Measurements from ENCODE around the gene TNNI3K. TPM values are rescaled to one million over a fixed set of nuclear protein-coding genes. Genes with fewer than 3 reads are reported as not detected.

TNNI3K gene
- polyA plus RNA-seq, 1 of the 3 experiments (the other 2 are of a cell fraction) = 0.31 TPM

DNA sequence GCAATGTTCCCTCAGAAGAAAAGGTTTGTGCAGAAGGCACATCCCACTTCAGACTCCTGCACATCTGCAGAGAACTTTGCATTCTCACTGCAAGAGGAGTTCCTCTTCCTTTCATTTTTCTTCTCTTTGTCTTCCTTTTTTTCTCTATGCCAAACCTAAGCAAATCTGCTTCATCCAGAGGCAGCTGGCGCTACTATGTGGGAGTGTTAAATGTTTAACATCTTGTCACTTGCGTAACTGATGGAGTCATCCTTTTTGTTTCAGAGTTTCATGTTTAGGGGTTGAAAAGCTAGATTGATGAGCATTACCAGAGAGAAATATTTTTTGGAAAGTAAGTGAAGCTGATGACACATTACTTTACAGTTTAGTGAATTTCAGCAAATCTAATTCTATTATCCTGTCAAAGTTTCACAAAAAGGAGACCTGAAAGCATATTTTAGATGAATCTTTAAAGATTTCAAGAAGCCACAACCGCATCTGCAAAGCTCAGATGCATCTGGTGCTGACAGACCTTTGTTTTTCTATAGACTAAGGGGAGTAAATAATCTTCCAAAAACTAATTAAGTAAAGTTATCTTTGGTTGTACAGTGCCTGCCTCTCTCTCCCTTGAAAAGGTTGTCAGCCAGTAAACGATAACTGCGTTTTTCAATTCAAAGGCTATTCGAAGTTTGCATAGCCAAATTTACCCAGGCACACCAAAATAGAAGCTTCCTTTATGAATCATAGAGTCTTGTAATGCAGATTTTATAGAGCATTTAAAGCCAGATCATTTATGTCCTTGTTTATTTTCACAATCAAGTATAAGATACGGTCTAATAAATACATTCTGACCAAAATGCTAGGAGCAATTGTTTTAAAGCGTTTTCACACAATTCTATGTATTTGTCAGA is 278.5 kb downstream of the TNNI3K start:
- Histone ChIP-seq H3F3A (replicated peaks; ENCODE audit: insufficient read depth) (no peaks in the 10 kb centered on the region), H3K27ac (ENCODE audit: low read depth in 2 of 2, low read length in 1 of 2) (no peak overlapping the region), H3K9me2 (no peaks in the 10 kb centered on the region), H2AFZ (ENCODE audit: low read depth) (no peak overlapping the region), H3K4me2 (no peak overlapping the region), H3K27me3 (ENCODE audit: insufficient read depth) (no peaks in the 10 kb centered on the region), H3K36me3 (replicated peaks in 1 of 2; ENCODE audit: control insufficient read depth in 1 of 2, insufficient read depth in 2 of 2, low read length in 1 of 2) (no peaks in the 10 kb centered on the region), H3K9ac (no peak overlapping the region), H3K79me2 (ENCODE audit: insufficient read depth) (no peaks in the 10 kb centered on the region), H4K20me1 (ENCODE audit: insufficient read depth) (no peaks in the 10 kb centered on the region), H3K4me3 (ENCODE audit: low read depth in 2 of 2, low read length in 1 of 2) (no peak overlapping the region), H3K4me1 (ENCODE audit: control insufficient read depth in 1 of 2, insufficient read depth in 2 of 2, low read depth in 1 of 2, low read length in 1 of 2) (no peaks in the 10 kb centered on the region; a peak in 1 of 4 replicates), H3K9me3 (no peaks in the 10 kb centered on the region)
- TF ChIP-seq, protein P1, sequence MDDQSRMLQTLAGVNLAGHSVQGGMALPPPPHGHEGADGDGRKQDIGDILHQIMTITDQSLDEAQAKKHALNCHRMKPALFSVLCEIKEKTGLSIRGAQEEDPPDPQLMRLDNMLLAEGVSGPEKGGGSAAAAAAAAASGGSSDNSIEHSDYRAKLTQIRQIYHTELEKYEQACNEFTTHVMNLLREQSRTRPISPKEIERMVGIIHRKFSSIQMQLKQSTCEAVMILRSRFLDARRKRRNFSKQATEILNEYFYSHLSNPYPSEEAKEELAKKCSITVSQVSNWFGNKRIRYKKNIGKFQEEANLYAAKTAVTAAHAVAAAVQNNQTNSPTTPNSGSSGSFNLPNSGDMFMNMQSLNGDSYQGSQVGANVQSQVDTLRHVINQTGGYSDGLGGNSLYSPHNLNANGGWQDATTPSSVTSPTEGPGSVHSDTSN (IDR thresholded peaks at IDR 0.05) = no peak
- TF ChIP-seq EZH2phosphoT487 (IDR thresholded peaks at IDR 0.05; ENCODE audit: borderline replicate concordance, low read depth) (no peak), POLR2AphosphoS5 (IDR thresholded peaks at IDR 0.05; ENCODE audit: low read depth, low read length) (no peak), TEAD4 (IDR thresholded peaks at IDR 0.05; ENCODE audit: borderline replicate concordance, insufficient read depth) (no peak), GABPA (IDR thresholded peaks at IDR 0.05; ENCODE audit: low read depth) (no peak), CHD2 (IDR thresholded peaks at IDR 0.05; ENCODE audit: low read length, partially characterized antibody) (no peak), GATA2 (CRISPR knock-in tag; IDR thresholded peaks at IDR 0.05) (no peak), TCF12 (IDR thresholded peaks at IDR 0.05) (no peak), MEF2A (IDR thresholded peaks at IDR 0.05; ENCODE audit: borderline replicate concordance, low read depth) (no peak), FOXJ3 (CRISPR knock-in tag; IDR thresholded peaks at IDR 0.05) (no peak), SIN3A (IDR thresholded peaks at IDR 0.05; ENCODE audit: borderline replicate concordance, low read depth, low read length) (no peak), NFIC (IDR thresholded peaks at IDR 0.05; ENCODE audit: borderline replicate concordance) (no peak), RFX5 (IDR thresholded peaks at IDR 0.05; ENCODE audit: low read length) (no peak), EP300 (IDR thresholded peaks at IDR 0.05; ENCODE audit: borderline replicate concordance in 1 of 2, low read depth in 1 of 2, low read length in 1 of 2) (no peak), YY1 (IDR thresholded peaks at IDR 0.05; ENCODE audit: low read depth) (no peak)
- TF ChIP-seq, protein P2, sequence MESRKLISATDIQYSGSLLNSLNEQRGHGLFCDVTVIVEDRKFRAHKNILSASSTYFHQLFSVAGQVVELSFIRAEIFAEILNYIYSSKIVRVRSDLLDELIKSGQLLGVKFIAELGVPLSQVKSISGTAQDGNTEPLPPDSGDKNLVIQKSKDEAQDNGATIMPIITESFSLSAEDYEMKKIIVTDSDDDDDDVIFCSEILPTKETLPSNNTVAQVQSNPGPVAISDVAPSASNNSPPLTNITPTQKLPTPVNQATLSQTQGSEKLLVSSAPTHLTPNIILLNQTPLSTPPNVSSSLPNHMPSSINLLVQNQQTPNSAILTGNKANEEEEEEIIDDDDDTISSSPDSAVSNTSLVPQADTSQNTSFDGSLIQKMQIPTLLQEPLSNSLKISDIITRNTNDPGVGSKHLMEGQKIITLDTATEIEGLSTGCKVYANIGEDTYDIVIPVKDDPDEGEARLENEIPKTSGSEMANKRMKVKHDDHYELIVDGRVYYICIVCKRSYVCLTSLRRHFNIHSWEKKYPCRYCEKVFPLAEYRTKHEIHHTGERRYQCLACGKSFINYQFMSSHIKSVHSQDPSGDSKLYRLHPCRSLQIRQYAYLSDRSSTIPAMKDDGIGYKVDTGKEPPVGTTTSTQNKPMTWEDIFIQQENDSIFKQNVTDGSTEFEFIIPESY (IDR thresholded peaks at IDR 0.05; ENCODE audit: borderline replicate concordance, low read depth) = no peak
- TF ChIP-seq, protein P3, sequence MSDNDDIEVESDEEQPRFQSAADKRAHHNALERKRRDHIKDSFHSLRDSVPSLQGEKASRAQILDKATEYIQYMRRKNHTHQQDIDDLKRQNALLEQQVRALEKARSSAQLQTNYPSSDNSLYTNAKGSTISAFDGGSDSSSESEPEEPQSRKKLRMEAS (IDR thresholded peaks at IDR 0.05; ENCODE audit: low read depth) = no peak
- no peak for DNase-seq
- CTCF ChIA-PET = interaction anchor here (0.6 to 1.8 kb wide), 3 partner anchors 9 to 228 kb away, joined by 3 to 11 read pairs (median 3); no protein-coding TSS in a partner anchor
- WGBS (ENCODE audit: low lambda C conversion rate) = 45% methylated on average over 8 of the region's 8 CpGs
- POLR2A ChIA-PET = no interaction called here

Data from SK-N-SH (cell line).